OCI-M2 (cell line): Measurements from ENCODE around the gene UXS1.
A peak's percentile ranks its signal among the peaks of the same experiment; 100 is the strongest.
"Not testable (repeated sequence)": the region's sequence is repeated elsewhere in the genome, so short reads cannot be mapped to it uniquely, and the experiment has no call there.

Experiments used
- DNase-seq: peaks from one replicate; lab custom pipeline; 2025; ENCODE audit not compliant: unreplicated experiment; lab: John Stamatoyannopoulos, UW

The UXS1 gene

GRCh38 chr2:106193977-106194778, at the start of gene UXS1:
Gene UXS1, minus strand, starts transcription at chr2:106194301. Its CDS starts 60 bp downstream, at chr2:106194241.
- DNase-seq, result peak; percentile 41

- DNase-seq, result not testable (repeated sequence)
Observed at GRCh38 chr2:106239491-106239890, 45.4 kb upstream of the UXS1 start.

GRCh38 chr2:106235392-106235791, 41.3 kb upstream of the UXS1 start:
- DNase-seq, result not testable (repeated sequence)

- no peak for DNase-seq
Observed at GRCh38 chr2:106233350-106233706, 39.2 kb upstream of the UXS1 start.

GRCh38 chr2:106232638-106233349, 38.7 kb upstream of the UXS1 start:
- no peak for DNase-seq

- DNase-seq, result no peak
Observed at GRCh38 chr2:106223347-106223746, 29.2 kb upstream of the UXS1 start.

- DNase-seq, result not testable (repeated sequence)
Observed at GRCh38 chr2:106222057-106222456, 28.0 kb upstream of the UXS1 start.

- DNase-seq, result no peak
Observed at GRCh38 chr2:106219813-106220212, 25.7 kb upstream of the UXS1 start.

- DNase-seq, result not testable (repeated sequence)
Observed at GRCh38 chr2:106219157-106219556, 25.1 kb upstream of the UXS1 start.

GRCh38 chr2:106208874-106209273, 14.8 kb upstream of the UXS1 start:
- no peak for DNase-seq

GRCh38 chr2:106208399-106208798, 14.3 kb upstream of the UXS1 start:
- DNase-seq, result no peak

GRCh38 chr2:106207246-106207645, 13.1 kb upstream of the UXS1 start:
- DNase-seq, result no peak

- DNase-seq, result no peak
Observed at GRCh38 chr2:106205488-106205887, 11.4 kb upstream of the UXS1 start.

- DNase-seq, result not testable (repeated sequence)
Observed at GRCh38 chr2:106204551-106204950, 10.4 kb upstream of the UXS1 start.

GRCh38 chr2:106201661-106202060, 7.6 kb upstream of the UXS1 start:
- no peak for DNase-seq

GRCh38 chr2:106197878-106198277, 3.8 kb upstream of the UXS1 start:
- no peak for DNase-seq

- DNase-seq, result no peak
Observed at GRCh38 chr2:106195981-106196380, 1.9 kb upstream of the UXS1 start.

GRCh38 chr2:106195456-106195855, 1.4 kb upstream of the UXS1 start:
- no peak for DNase-seq

- no peak for DNase-seq
Observed at GRCh38 chr2:106193690-106193976, 468 bp downstream of the UXS1 start.

- no peak for DNase-seq
Observed at GRCh38 chr2:106192752-106193689, 1.1 kb downstream of the UXS1 start.

- no peak for DNase-seq
Observed at GRCh38 chr2:106191511-106192016, 2.5 kb downstream of the UXS1 start.
